Neural cell (in vitro differentiated cells): ENCODE results near the gene SPOCK1. TPM values are rescaled to one million over a fixed set of nuclear protein-coding genes. Genes with fewer than 3 reads are reported as not detected.

Experiments used
- H2AFZ ChIP-seq: fragments of 200-600, 300-800 bp; sonication (generic), shearing (Covaris generic); 2 replicates; pipeline ENCODE4 v1.6.0; 2014; ENCODE audit warnings: low read depth, mild to moderate bottlenecking, antibody characterized with exemption, low read length, moderate library complexity
- H3F3A ChIP-seq: fragments of 200-600 bp; shearing (Covaris generic); 2 replicates; pipeline ENCODE4 v1.6.1; 2016; ENCODE audit warnings: mild to moderate bottlenecking, moderate library complexity, mixed read lengths, antibody characterized with exemption, low read length; ENCODE audit not compliant: insufficient read depth, poor library complexity, severe bottlenecking
- H3K27ac ChIP-seq: fragments of 200-600, 300-800 bp; sonication (generic), shearing (Covaris generic); 2 replicates; pipeline ENCODE4 v1.5.1; 2014; ENCODE audit warnings: mild to moderate bottlenecking, low read length, moderate library complexity
- H3K27me3 ChIP-seq: fragments of 300-800, 200-600 bp; sonication (generic), shearing (Covaris generic); 2 replicates; pipeline ENCODE4 v1.6.0; 2014; ENCODE audit warnings: mild to moderate bottlenecking, low read depth, low read length, moderate library complexity; ENCODE audit not compliant: insufficient read depth
- H3K36me3 ChIP-seq: fragments of 300-800, 200-600 bp; sonication (generic), shearing (Covaris generic); 2 replicates; pipeline ENCODE4 v1.5.1; 2014; ENCODE audit warnings: mild to moderate bottlenecking, antibody characterized with exemption, low read length, moderate library complexity; ENCODE audit not compliant: insufficient read depth
- H3K4me2 ChIP-seq: fragments of 300-800, 200-600 bp; sonication (generic), shearing (Covaris generic); 2 replicates; pipeline ENCODE4 v1.6.0; 2014; ENCODE audit warnings: mild to moderate bottlenecking, low read length
- H3K4me3 ChIP-seq: fragments of 300-800, 200-600 bp; sonication (generic), shearing (Covaris generic); 2 replicates; pipeline ENCODE4 v1.5.1; 2014; ENCODE audit warnings: mild to moderate bottlenecking, low read length, moderate library complexity
- H3K79me2 ChIP-seq: fragments of 200-600 bp; shearing (Covaris generic); replicated peaks from 2 replicates; pipeline ENCODE4 v1.6.0; 2014; ENCODE audit warnings: mild to moderate bottlenecking, low read length, moderate library complexity; ENCODE audit not compliant: insufficient read depth
- H3K9ac ChIP-seq: fragments of 300-800, 200-600 bp; sonication (generic), shearing (Covaris generic); 2 replicates; pipeline ENCODE4 v1.6.1; 2016; ENCODE audit warnings: mild to moderate bottlenecking, low read length, mixed read lengths
- H3K9me2 ChIP-seq: fragments of 200-600 bp; shearing (Covaris generic); 2 replicates; pipeline ENCODE4 v1.6.1; 2016; ENCODE audit warnings: mild to moderate bottlenecking, low read length, mixed read lengths; ENCODE audit not compliant: insufficient read depth
- H3K9me3 ChIP-seq: fragments of 200-600, 300-800 bp; sonication (generic), shearing (Covaris generic); 2 replicates; pipeline ENCODE4 v1.6.1; 2016; ENCODE audit warnings: mild to moderate bottlenecking, mixed run types, low read length, moderate library complexity, mixed read lengths
- H4K20me1 ChIP-seq: fragments of 200-600 bp; shearing (Covaris generic); 2 replicates; pipeline ENCODE4 v1.6.1; 2016; ENCODE audit warnings: mild to moderate bottlenecking, mixed run types; ENCODE audit not compliant: insufficient read depth
- EP300 ChIP-seq: fragments of 450-650 bp; conservative IDR thresholded peaks from 2 replicates; pipeline ENCODE4 v1.6.1; 2014; ENCODE audit warnings: antibody characterized with exemption, mild to moderate bottlenecking, moderate library complexity; ENCODE audit not compliant: poor library complexity, severe bottlenecking
- EZH2 ChIP-seq: fragments of 200-600, 300-800 bp; shearing (Covaris generic), sonication (generic); IDR thresholded peaks from 2 replicates; pipeline ENCODE4 v1.6.1; 2014; ENCODE audit warnings: antibody characterized with exemption, low read length, borderline replicate concordance, mild to moderate bottlenecking; ENCODE audit not compliant: insufficient read depth, poor library complexity, severe bottlenecking
- MXI1 ChIP-seq: fragments of 450-650 bp; conservative IDR thresholded peaks from 2 replicates; pipeline ENCODE4 v1.6.1; 2014; ENCODE audit warnings: antibody characterized with exemption, mild to moderate bottlenecking; ENCODE audit not compliant: poor library complexity, severe bottlenecking
- POLR2AphosphoS5 ChIP-seq: IDR thresholded peaks from 2 replicates; pipeline ENCODE4 v1.6.1; 2012
- RAD21 ChIP-seq: fragments of 450-650 bp; conservative IDR thresholded peaks from 2 replicates; pipeline ENCODE4 v1.6.1; 2014; ENCODE audit warnings: antibody characterized with exemption, mild to moderate bottlenecking, moderate library complexity
- REST ChIP-seq: IDR thresholded peaks from 2 replicates; pipeline ENCODE4 v1.6.1; 2012; ENCODE audit warnings: borderline replicate concordance
- SMC3 ChIP-seq: fragments of 450-650 bp; conservative IDR thresholded peaks from 2 replicates; pipeline ENCODE4 v1.6.1; 2014; ENCODE audit warnings: antibody characterized with exemption, mild to moderate bottlenecking, moderate library complexity; ENCODE audit not compliant: poor library complexity
- TAF1 ChIP-seq: IDR thresholded peaks from 2 replicates; pipeline ENCODE4 v1.6.1; 2012; ENCODE audit warnings: low read depth
- polyA plus RNA-seq: library from polyadenylated mRNA; depleted of rRNA; stranded (reverse); fragments of >200 nt; gene quantifications from 2 replicates; pipeline ENCODE4 v1.2.3, GENCODE V29; 2014
- TF ChIP-seq, protein P1 (sequence below): fragments of 450-650 bp; IDR thresholded peaks from 2 replicates; pipeline ENCODE4 v1.5.1; 2014; ENCODE audit warnings: antibody characterized with exemption, mild to moderate bottlenecking, moderate library complexity; ENCODE audit not compliant: poor library complexity, severe bottlenecking

Gene SPOCK1
- polyA plus RNA-seq, 1 donor from 2014 or later, result 33.6 TPM

- H3F3A ChIP-seq, result no peaks in the 10 kb centered on the region
- no peaks in the 10 kb centered on the region for H4K20me1 ChIP-seq
- TF ChIP-seq SMC3 (no peak), TAF1 (no peak), POLR2AphosphoS5 (no peak), REST (no peak), EP300 (no peak), EZH2 (no peak), RAD21 (no peak), MXI1 (no peak)
- TF ChIP-seq, protein P1, sequence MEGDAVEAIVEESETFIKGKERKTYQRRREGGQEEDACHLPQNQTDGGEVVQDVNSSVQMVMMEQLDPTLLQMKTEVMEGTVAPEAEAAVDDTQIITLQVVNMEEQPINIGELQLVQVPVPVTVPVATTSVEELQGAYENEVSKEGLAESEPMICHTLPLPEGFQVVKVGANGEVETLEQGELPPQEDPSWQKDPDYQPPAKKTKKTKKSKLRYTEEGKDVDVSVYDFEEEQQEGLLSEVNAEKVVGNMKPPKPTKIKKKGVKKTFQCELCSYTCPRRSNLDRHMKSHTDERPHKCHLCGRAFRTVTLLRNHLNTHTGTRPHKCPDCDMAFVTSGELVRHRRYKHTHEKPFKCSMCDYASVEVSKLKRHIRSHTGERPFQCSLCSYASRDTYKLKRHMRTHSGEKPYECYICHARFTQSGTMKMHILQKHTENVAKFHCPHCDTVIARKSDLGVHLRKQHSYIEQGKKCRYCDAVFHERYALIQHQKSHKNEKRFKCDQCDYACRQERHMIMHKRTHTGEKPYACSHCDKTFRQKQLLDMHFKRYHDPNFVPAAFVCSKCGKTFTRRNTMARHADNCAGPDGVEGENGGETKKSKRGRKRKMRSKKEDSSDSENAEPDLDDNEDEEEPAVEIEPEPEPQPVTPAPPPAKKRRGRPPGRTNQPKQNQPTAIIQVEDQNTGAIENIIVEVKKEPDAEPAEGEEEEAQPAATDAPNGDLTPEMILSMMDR, result no peak
- no peaks in the 10 kb centered on the region for H3K9me3 ChIP-seq
- no peaks in the 10 kb centered on the region for H3K36me3 ChIP-seq
- no peak overlapping the region for H3K9ac ChIP-seq
- H3K4me2 ChIP-seq, result no peak overlapping the region
- no peak overlapping the region for H3K4me3 ChIP-seq
- H3K27ac ChIP-seq, result no peak overlapping the region
- no peaks in the 10 kb centered on the region for H3K27me3 ChIP-seq
- H2AFZ ChIP-seq, result no peak overlapping the region
- no peaks in the 10 kb centered on the region for H3K9me2 ChIP-seq
- no peaks in the 10 kb centered on the region for H3K79me2 ChIP-seq
Observed at GRCh38 chr5:137372016-137372772, 126.9 kb downstream of the SPOCK1 start.

GRCh38 chr5:137370096-137371071 is 128.7 kb downstream of the SPOCK1 start:
- Histone ChIP-seq H3K9me3 (no peaks in the 10 kb centered on the region), H3K27me3 (no peaks in the 10 kb centered on the region), H3K9me2 (no peaks in the 10 kb centered on the region), H3K36me3 (no peaks in the 10 kb centered on the region), H3F3A (no peaks in the 10 kb centered on the region), H3K27ac (peak overlapping the region; percentile 14), H2AFZ (no peak overlapping the region), H4K20me1 (no peaks in the 10 kb centered on the region), H3K9ac (peak overlapping the region; percentile 30), H3K4me3 (peak overlapping the region; percentile 23), H3K4me2 (no peak overlapping the region), H3K79me2 (no peaks in the 10 kb centered on the region)
- TF ChIP-seq EZH2 (no peak), TAF1 (no peak), REST (no peak), EP300 (peak; percentile 61)
